GM18517 (cell line): ENCODE results near the gene NSG1.

Source experiments
- ATAC-seq: cut with Tn5 transposase; IDR thresholded peaks from one replicate; pipeline ENCODE4 v1.9.1; 2021; ENCODE audit warnings: mild to moderate bottlenecking, moderate library complexity; ENCODE audit not compliant: unreplicated experiment

Gene NSG1

DNA sequence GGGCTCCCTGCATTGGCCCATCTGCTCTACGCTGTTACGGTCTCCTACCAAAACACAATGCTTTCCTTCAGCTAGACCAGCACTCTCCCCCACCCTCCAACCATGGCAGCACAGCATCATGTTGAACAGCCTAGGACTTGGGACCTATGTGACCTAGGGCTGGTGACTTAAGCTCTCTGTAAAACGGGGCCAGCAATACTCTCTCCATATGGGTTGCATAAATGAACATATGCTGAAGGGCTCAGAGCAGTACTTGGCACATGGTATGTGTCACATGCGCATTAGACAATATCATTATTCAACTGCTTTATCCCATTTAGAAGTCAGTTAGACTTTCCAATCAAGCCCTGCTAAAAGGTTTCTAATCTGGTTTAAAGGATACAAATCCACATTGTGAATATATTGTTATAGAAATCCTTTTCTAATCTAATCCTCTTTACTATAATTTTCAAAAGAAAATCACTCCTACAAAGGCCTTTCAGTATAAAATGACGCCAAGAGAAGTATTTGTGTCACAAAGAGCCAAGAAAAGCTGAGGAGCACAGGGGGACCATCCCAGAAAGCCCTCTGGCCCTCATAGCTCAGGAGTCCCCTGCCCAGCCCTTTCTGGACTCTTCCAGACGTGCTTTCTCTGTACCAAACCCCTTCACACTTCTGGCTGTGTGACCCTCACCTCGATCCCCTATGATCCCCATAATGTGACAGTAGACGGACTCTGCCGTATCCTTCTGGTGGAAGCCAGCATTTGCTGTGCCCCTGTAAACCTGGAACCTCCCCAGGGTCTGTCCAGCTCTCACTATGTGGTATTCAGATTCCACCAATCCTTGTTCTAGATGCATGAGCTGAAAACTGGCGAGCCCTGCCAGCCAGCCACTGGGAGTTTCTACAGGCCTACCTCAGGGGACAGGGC is 42.3 kb downstream of the NSG1 start:
- no peak for ATAC-seq

- no peak for ATAC-seq
These were observed 43.7 kb downstream of the NSG1 start for GRCh38 chr4:4430492-4431195.

- ATAC-seq: no peak
These were observed 45.6 kb downstream of the NSG1 start for GRCh38 chr4:4432341-4433125.

GRCh38 chr4:4433941-4434340 is 47.0 kb downstream of the NSG1 start:
- ATAC-seq: no peak

DNA sequence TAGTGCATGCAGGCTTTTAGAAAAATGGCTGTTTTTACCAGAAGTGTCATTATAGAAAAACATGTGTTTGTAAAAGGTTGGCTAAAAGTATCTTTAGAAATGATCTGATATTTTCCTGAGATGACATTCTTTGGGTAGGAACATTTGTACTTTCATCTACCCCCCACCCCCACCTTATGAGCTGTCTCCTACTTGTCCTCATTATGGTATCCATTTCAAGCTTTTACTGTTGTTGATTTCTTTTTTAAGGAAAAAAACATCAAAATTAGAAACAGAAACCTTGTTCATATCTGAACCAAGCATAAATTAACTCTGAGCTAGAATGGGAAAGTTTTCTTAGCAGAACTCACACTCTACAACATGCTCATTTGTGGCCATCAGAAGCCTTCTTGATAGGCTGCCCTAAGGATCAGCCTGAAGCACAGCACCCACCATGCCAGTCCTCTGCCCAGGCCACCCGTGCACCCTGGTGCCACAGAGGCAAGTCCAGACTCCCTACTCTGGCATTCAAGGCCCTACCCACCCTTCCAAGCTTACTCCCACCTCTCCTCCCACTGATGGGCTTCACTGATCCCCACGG is 49.4 kb downstream of the NSG1 start:
- ATAC-seq: no peak

DNA sequence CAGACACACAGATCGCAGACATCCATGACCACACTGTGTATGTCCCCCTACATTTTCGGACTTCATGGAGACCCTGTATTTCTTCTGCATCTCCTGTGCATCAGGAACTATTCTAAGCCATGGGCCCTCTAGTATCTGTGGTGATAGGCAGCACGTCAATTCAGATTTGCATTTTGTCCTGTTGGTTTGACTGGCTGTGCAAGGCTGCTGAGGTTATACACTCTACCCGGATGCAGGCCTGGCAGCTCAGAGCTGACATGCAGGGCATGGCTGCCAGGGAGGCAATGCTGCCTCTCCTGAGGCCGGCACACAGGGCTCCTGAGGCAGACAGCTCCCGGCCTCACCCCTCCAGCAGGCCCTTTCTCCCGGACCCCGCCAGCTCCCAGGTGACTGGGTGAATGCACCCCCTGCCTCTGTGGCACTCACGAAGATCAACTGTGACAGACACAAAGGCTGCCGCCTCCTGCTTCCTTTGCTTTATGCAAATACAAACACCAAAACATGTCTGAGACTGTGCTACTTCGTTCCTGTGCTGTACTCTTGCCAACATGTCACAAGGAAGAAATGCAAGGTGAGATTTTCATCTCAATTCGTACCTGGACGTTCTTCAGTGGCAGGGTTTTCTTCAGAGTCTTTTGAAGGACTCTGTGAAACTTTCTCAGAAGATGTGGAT is 51.0 kb downstream of the NSG1 start:
- ATAC-seq: no peak

DNA sequence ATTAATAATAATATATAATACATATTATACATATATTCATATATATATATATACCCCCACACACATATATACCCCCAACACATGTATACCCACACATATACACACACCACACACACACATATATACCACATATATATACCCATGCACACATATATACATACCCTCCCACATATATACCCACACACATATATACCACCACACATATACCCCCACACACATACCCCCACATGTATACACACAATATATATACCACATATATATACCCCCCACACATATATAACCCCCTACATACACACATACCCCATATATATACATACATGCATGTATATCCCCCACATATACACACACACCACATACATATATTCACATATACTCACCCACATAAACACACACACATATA is 52.0 kb downstream of the NSG1 start:
- ATAC-seq: no peak

DNA sequence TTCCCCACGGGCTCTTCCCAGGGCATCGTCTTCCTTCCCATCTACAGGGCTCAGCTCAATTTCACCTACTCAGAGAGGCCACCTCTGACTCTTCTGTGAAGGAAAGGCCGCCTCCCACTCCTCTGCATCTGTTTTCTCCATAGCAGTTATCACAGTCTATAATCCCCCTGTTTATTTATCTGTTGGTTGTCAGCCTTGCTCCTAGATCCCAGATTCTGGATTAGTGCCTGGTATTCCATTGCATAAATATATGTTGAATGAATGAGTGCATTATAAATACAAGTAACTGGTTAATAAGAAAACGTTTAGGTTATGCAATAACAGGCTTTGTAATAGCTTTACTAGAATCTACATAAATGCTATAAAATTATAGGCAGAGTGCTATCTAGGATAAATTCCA is 52.9 kb downstream of the NSG1 start:
- no peak for ATAC-seq

- ATAC-seq: no peak
These were observed 53.6 kb downstream of the NSG1 start for GRCh38 chr4:4440333-4441061.

- ATAC-seq: no peak
These were observed 56.9 kb downstream of the NSG1 start for GRCh38 chr4:4443821-4444220.

- ATAC-seq: no peak
These were observed 59.5 kb downstream of the NSG1 start for GRCh38 chr4:4446434-4446833.

DNA sequence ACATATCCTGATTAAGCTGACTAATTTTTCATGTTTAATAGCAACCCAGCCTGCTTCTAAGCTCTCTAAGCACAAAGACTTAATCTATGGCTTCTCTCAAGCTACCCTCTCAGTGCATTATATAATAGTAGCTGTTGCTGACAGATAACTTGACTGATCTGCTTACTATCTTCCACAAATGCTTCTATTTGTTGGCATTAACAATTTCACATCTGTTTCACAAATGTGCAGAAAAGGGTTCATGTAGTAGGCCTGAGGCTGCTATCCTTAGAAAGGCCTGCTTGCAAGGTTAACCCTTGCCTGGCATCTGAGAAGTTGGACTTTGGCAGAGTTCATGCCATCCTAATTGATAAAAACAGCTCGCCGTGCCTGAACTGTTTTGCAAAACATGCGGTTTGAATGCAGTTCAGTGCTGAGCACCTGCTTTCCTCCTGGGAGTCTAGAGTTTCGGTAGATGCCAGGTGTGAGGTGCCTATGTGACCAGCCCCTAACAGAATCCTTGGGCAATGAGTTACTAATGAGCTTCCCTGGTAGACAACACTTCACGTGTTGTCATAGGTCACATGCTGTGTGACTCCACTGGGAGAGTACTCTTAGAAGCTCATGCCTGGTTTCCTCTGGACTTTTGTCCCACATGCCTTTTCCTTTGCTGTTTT is 68.4 kb downstream of the NSG1 start:
- ATAC-seq: peak; percentile 85

GRCh38 chr4:4456351-4456750 is 69.4 kb downstream of the NSG1 start:
- ATAC-seq: no peak

DNA sequence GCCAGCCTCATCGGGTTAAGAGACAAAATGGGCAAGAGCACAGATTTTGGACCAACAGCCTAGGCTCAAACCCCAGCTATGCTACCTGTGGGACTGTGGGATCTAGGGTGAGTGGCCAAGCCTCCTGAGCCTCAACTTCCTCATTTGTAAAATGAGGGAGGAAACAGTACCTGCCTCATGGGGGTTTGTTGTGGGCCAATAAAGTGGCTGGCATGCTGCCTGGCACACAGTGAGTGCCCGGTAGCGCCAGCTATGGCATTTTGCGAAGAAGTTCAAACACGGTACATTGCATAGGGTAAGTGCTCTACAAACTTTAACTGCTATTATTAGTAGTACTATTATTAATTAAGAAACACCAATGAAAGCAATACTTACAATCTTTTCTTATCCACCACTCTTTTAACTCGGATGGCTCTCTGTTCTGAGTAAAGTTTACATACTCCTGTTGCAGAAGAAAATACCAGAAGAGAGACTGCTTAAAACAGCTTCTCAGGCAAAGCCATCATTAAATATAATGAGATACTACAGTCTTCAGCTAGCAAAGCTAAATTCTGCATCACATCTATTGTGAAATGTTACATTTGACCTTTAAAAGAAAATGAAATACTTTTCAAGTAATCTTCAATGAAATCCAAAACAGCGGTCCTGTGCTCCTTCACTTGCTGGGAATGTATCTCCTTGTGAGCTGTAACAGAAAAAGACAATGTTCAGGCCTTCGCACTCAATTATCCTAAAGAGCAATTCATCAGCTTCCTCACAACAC is 70.1 kb downstream of the NSG1 start:
- no peak for ATAC-seq

GRCh38 chr4:4457803-4458553 is 71.1 kb downstream of the NSG1 start:
- ATAC-seq: no peak

DNA sequence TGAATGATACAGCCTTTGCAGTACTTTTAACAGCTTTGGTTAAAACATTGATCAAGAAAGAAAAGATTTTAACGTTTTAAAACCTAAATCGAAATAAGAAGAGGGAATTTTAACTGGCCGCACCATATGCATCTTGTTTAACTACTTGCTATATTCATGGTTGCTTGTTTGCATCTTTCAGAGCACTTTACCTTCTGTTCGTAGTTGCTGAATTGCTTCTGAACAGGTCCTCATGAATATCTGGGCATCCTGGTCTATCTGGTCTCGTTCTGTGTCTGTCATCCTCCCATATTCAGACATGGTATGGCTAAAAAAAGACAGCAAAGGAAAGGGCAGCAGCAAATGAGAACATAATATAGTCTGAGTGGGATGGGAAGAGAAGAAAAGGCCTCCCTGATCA is 72.3 kb downstream of the NSG1 start:
- ATAC-seq: no peak

DNA sequence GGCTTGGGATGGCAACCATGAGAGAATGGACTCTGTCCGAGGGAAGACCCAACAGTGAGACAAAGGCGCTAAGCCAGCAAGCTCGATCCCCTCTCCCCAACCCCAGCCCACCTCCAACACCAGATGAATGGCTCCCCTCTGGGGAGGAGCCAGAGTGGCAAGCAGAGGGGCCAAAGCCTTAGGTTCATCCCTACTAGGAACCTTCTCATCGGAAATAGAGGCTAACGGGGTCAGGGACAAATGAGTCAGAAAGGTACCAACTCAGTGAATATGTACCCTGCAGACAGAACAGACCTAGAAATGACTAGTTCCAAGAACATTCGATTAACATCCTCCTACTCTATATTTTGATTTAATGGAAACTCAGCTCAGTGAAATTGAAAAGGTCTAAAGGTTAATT is 73.9 kb downstream of the NSG1 start:
- no peak for ATAC-seq

GRCh38 chr4:4461178-4461577 is 74.3 kb downstream of the NSG1 start:
- ATAC-seq: no peak
